ENCODE data around the gene MAP2K6.

MAP2K6 gene

GRCh38 chr17:69495787-69496186 is 81.3 kb downstream of the MAP2K6 start:
- DNase-seq: no peak

GRCh38 chr17:69497161-69497560 is 82.7 kb downstream of the MAP2K6 start:
- DNase-seq: no peak

- no peak for DNase-seq
Observed at GRCh38 chr17:69499318-69499717, 84.8 kb downstream of the MAP2K6 start.

GRCh38 chr17:69500911-69501429 is 86.5 kb downstream of the MAP2K6 start:
- no peak for DNase-seq

GRCh38 chr17:69501591-69502468 is 87.3 kb downstream of the MAP2K6 start:
- no peak for DNase-seq

- no peak for DNase-seq
Observed at GRCh38 chr17:69503711-69504110, 89.2 kb downstream of the MAP2K6 start.

- DNase-seq: no peak
Observed at GRCh38 chr17:69505740-69506139, 91.2 kb downstream of the MAP2K6 start.

- DNase-seq: no peak
Observed at GRCh38 chr17:69506489-69506888, 92.0 kb downstream of the MAP2K6 start.

GRCh38 chr17:69508814-69509213 is 94.3 kb downstream of the MAP2K6 start:
- DNase-seq: no peak

GRCh38 chr17:69511250-69511649 is 96.8 kb downstream of the MAP2K6 start:
- no peak for DNase-seq

GRCh38 chr17:69512946-69513345 is 98.4 kb downstream of the MAP2K6 start:
- DNase-seq: no peak

- no peak for DNase-seq
Observed at GRCh38 chr17:69516225-69516624, 101.7 kb downstream of the MAP2K6 start.

- DNase-seq: no peak
Observed at GRCh38 chr17:69516911-69517310, 102.4 kb downstream of the MAP2K6 start.

GRCh38 chr17:69518951-69519350 is 104.5 kb downstream of the MAP2K6 start:
- no peak for DNase-seq

GRCh38 chr17:69523244-69523861 is 108.9 kb downstream of the MAP2K6 start:
- DNase-seq: no peak

- DNase-seq: no peak
Observed at GRCh38 chr17:69524854-69525253, 110.4 kb downstream of the MAP2K6 start.

- no peak for DNase-seq
Observed at GRCh38 chr17:69525920-69526841, 111.7 kb downstream of the MAP2K6 start.

- no peak for DNase-seq
Observed at GRCh38 chr17:69528035-69528434, 113.5 kb downstream of the MAP2K6 start.

- no peak for DNase-seq
Observed at GRCh38 chr17:69533481-69534234, 119.2 kb downstream of the MAP2K6 start.

- no peak for DNase-seq
Observed at GRCh38 chr17:69534235-69534621, 119.7 kb downstream of the MAP2K6 start.

GRCh38 chr17:69535016-69535570 is 120.6 kb downstream of the MAP2K6 start:
- no peak for DNase-seq

- no peak for DNase-seq
Observed at GRCh38 chr17:69538795-69539194, 124.3 kb downstream of the MAP2K6 start.
